ENCODE results near the gene CSNK2A3.
"Not testable (repeated sequence)": the region's sequence is repeated elsewhere in the genome, so short reads cannot be mapped to it uniquely, and the experiment has no call there.

DNA sequence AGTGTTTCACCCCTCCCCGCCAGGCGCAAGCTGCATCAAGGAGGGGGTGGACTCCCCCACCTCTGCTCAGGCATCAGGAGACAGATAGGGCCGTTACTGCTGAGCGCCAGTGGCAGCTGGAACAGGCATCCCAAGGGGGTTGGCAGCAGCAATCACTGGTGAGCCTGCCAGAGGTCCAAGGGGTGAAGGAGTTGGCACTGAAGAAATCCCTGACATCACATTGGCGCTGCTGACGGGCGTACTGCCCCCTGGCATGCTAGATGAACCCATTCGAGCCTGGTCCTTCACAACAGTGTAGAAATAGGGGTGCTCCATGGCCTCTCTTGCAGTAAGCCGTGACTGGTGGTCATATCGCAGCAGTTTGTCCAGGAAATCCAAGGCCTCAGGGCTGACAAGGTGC is 1.2 kb downstream of the CSNK2A3 start:
- not testable (repeated sequence) for TF ChIP-seq ZNF7 (CRISPR knock-in tag; IDR thresholded peaks at IDR 0.05); ZBTB25 (CRISPR knock-in tag; IDR thresholded peaks at IDR 0.05); STAT5B (CRISPR knock-in tag; IDR thresholded peaks at IDR 0.05); CTCF (CRISPR knock-in tag; IDR thresholded peaks at IDR 0.05); MAZ (IDR thresholded peaks at IDR 0.05; ENCODE audit: borderline replicate concordance, low read depth, low read length); MAZ (CRISPR knock-in tag; IDR thresholded peaks at IDR 0.05; ENCODE audit: low read depth); CEBPB (IDR thresholded peaks at IDR 0.05; ENCODE audit: borderline replicate concordance, low read depth, low read length); ETV6 (CRISPR knock-in tag; conservative IDR thresholded peaks at IDR 0.05); ZBTB43 (CRISPR knock-in tag; conservative IDR thresholded peaks at IDR 0.05); KDM5B (CRISPR knock-in tag; IDR thresholded peaks at IDR 0.05; ENCODE audit: borderline replicate concordance); ZNF503 (CRISPR knock-in tag; IDR thresholded peaks at IDR 0.05); ZNF230 (CRISPR knock-in tag; IDR thresholded peaks at IDR 0.05)
- TF ChIP-seq, protein P1, sequence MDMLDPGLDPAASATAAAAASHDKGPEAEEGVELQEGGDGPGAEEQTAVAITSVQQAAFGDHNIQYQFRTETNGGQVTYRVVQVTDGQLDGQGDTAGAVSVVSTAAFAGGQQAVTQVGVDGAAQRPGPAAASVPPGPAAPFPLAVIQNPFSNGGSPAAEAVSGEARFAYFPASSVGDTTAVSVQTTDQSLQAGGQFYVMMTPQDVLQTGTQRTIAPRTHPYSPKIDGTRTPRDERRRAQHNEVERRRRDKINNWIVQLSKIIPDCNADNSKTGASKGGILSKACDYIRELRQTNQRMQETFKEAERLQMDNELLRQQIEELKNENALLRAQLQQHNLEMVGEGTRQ (IDR thresholded peaks at IDR 0.05; ENCODE audit: low read depth, low read length) = not testable (repeated sequence)
- TF ChIP-seq, protein P1 (CRISPR knock-in tag; IDR thresholded peaks at IDR 0.05; ENCODE audit: borderline replicate concordance) = not testable (repeated sequence)

Data from HepG2 (cell line).